Sigmoid colon (tissue), 4 donors: ENCODE data around the gene TBC1D19.
"Not testable (repeated sequence)": the region's sequence is repeated elsewhere in the genome, so short reads cannot be mapped to it uniquely, and the experiment has no call there.

Source experiments
- POLR2AphosphoS5 ChIP-seq, 4 donors: sonication (generic); formaldehyde crosslinking; IDR thresholded peaks; one replicate each; pipeline ENCODE4 v1.6.1; 2017; ENCODE audit warnings: antibody characterized with exemption in 4 of 4
- TF ChIP-seq, protein P1 (sequence below), 4 experiments: fragments of 450-650 bp in 3 of 4; fragments of 200-600 bp in 1 of 4; IDR thresholded peaks; one replicate each; pipeline ENCODE4 v1.5.1; 2016 to 2019; ENCODE audit warnings: antibody characterized with exemption in 4 of 4, mild to moderate bottlenecking in 3 of 4, moderate library complexity in 2 of 4

DNA sequence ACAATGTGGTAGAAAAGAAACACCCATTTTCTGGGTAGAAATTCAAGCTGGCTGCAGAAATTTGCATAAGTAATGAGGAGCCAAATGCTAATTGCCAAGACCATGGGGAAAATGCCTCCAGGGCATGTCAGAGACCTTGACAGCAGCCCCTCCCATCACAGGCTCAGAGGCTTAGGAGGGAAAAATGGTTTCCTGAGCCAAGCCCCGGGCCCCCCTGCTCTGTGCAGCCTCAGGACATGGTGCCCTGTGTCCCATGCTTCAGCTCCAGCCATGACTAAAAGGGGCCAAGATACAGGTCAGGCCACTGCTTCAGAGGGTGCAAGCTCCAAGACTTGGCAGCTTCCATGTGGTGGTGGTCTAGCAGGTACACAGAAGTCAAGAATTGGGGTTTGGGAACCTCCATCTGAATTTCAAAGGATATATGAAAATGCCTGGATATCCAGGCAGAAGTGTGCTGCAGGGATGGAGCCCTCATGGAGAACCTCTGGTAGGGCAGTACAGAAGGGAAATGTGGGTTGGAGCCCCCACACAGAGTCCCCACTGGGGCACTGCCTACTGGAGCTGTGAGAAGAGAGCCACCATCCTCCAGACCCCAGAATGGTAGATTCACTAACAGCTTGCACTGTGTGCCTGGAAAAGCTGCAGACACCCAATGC, 95.3 kb downstream of the TBC1D19 start:
- TF ChIP-seq, protein P1, sequence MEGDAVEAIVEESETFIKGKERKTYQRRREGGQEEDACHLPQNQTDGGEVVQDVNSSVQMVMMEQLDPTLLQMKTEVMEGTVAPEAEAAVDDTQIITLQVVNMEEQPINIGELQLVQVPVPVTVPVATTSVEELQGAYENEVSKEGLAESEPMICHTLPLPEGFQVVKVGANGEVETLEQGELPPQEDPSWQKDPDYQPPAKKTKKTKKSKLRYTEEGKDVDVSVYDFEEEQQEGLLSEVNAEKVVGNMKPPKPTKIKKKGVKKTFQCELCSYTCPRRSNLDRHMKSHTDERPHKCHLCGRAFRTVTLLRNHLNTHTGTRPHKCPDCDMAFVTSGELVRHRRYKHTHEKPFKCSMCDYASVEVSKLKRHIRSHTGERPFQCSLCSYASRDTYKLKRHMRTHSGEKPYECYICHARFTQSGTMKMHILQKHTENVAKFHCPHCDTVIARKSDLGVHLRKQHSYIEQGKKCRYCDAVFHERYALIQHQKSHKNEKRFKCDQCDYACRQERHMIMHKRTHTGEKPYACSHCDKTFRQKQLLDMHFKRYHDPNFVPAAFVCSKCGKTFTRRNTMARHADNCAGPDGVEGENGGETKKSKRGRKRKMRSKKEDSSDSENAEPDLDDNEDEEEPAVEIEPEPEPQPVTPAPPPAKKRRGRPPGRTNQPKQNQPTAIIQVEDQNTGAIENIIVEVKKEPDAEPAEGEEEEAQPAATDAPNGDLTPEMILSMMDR (IDR thresholded peaks at IDR 0.05): not testable (repeated sequence)
- TF ChIP-seq POLR2AphosphoS5 (IDR thresholded peaks at IDR 0.05): not testable (repeated sequence)
